Left lobe of liver (tissue), 2 donors: ENCODE results near the gene FAM83F. TPM values are rescaled to one million over a fixed set of nuclear protein-coding genes. Genes with fewer than 3 reads are reported as not detected.

Experiments
- ATAC-seq: fragments of 200-7000 bp; cut with Tn5 transposase; one replicate; pipeline ENCODE4 v1.9.1; 2020; ENCODE audit warnings: mild to moderate bottlenecking, moderate library complexity
- DNase-seq: peaks from one replicate; pipeline ENCODE4 v3.0.0-alpha.2; 2020; ENCODE audit warnings: low spot score
- total RNA-seq: library from RNA; stranded (reverse); gene quantifications from one replicate; pipeline ENCODE4 v1.2.1, GENCODE V29; 2021
- donor health status: DM: no; HTN: no; CAD: no; lungs with moderate emphysema.
- donor health status: DM: no; HTN: yes; CAD: no.

The FAM83F gene
- total RNA-seq, 1 donor from 2014 or later: 6.6 TPM

GRCh38 chr22:40033586-40034380 lies 39.0 kb downstream of the FAM83F start:
- DNase-seq: peak; percentile 43
- no peak for ATAC-seq

- no peak for ATAC-seq
- peak; percentile 40 for DNase-seq
These were observed 40.6 kb downstream of the FAM83F start for GRCh38 chr22:40035351-40035750.

GRCh38 chr22:40036126-40036525 lies 41.4 kb downstream of the FAM83F start:
- ATAC-seq: no peak
- no peak for DNase-seq

GRCh38 chr22:40036591-40037225 lies 42.0 kb downstream of the FAM83F start:
- peak; percentile 91 for ATAC-seq

DNA sequence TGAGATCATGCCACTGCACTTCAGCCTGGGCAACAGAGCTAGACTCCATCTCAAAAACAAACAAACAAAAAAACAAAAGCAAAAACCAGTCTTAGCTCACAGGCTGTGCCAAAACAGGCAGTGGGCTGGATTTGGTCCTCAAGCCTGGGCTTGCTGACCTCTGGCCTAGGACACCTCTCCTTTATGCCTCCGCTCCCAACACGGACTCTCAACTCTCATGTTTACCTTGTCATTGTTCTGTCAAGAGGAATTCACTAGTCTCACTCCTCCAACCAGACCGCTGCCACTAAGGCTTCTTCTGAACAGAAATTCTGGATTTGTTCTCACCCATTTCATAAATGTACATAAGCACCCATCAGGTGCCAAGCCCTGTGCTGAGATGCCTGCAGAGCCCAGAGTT lies 42.6 kb downstream of the FAM83F start:
- DNase-seq: no peak
- no peak for ATAC-seq

More at GRCh38 chr22:40036591-40037225, 42.0 kb downstream of the FAM83F start:
- peak; percentile 64 for DNase-seq

DNA sequence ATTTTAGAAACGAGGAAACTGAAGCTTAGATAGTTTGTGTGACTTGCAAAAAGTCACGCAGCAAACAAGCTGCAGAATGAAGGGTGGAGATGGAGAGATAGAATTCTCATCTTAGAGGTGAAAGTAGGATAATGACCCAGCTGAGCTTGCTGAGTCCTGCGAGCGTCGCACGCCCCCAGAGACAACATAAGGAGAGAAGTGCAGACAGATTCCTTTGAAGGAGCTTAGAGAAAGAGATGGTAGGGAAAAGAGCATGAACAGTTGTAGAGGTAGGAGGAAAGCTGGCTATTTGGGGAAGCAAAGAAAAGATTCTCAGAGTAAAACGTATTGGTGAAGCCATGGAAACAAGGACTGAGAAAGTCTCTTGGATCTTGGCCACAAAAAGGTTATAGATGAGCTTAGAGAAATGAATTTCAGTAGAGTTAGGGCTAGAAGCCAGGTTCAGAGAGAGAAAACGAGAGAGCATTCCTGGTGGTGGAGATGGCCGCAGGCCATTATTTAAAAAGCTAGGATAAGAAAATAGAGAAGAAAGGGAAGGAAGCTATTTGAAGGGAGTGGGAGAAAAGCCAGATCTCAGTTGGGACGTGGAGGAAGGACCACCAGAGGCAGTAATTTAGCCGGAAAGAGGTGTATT lies 44.8 kb downstream of the FAM83F start:
- no peak for ATAC-seq
- DNase-seq: no peak

DNA sequence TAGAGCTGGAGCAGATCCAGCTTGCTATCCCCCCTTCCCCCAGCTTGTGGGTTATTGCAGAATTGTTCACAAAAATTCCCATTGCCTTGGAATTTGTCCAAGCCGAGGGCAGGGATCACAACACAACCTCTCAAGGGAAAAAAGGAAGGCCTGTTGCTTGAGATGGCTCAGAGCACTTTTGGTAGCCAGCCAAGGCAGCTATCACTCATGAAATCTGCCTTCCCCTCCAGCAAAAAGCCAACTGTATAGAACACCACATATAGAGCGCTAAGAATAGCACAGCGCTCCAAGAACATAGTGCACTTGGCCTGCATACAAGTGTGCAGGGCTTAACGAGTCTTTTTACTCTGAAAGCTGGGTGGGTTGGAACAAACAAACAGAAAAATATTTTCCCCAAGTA lies 46.2 kb downstream of the FAM83F start:
- no peak for DNase-seq

DNA sequence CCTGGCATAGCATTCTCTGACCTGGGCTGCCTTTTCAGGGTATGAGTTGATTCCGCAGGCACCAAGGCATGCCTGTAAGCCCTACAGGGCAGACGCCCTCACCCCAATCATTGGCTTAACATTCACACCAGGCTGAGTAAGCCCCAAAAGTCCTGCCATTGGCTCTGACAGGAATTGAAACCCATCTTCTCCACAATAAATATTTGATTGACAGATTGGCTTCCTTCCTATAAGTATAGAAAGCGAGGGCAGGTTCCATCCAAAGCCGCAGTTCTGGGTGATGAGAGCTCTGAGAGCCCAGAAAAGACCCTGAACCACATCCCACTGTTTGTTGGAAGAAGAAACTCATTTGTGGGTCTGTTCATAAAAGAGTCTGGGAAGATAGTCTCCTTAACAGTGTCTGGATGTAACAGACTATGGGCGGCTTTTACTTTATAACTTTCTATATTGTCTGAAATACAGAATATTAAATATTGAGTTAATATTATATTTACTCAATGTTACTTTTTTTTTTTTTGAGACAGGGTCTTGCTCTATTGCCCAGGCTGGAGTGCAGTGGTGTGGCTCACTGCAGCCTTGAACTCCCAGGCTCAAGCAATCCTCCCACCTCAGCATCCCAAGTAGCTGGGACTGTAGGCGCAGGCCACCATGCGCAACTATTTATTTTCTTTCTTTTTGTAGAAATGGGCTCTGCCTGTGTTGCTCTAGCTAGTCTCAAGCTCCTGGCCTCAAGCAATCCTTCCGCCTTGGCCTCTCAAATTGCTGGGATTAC lies 46.8 kb downstream of the FAM83F start:
- DNase-seq (no peak), ATAC-seq (no peak)

More for the DNA sequence above, 46.2 kb downstream of the FAM83F start:
- no peak for ATAC-seq

GRCh38 chr22:40042312-40042711 lies 47.6 kb downstream of the FAM83F start:
- no peak for DNase-seq
- ATAC-seq: no peak

DNA sequence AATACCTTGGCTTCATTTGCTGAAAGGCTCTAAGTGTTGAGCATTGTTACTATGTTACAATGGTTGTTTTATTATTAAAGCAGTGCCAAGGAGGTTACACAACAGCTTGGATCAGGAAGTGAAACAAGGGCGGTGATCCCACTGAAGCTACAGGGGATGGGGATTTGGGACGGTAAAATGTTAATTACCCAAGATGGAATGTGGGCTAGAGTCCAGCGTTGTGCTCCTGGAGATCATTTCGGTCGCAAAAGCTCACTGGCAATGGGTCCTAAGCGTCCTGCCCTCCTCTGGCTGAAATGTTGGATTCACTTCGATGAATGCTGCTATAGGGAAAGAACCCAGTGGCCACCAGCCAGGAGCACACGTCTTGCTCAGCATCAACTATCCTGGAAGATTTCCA lies 48.3 kb downstream of the FAM83F start:
- DNase-seq: peak; percentile 66
- ATAC-seq: peak; percentile 5

- ATAC-seq (no peak), DNase-seq (no peak)
These were observed 49.0 kb downstream of the FAM83F start for GRCh38 chr22:40043793-40044101.

DNA sequence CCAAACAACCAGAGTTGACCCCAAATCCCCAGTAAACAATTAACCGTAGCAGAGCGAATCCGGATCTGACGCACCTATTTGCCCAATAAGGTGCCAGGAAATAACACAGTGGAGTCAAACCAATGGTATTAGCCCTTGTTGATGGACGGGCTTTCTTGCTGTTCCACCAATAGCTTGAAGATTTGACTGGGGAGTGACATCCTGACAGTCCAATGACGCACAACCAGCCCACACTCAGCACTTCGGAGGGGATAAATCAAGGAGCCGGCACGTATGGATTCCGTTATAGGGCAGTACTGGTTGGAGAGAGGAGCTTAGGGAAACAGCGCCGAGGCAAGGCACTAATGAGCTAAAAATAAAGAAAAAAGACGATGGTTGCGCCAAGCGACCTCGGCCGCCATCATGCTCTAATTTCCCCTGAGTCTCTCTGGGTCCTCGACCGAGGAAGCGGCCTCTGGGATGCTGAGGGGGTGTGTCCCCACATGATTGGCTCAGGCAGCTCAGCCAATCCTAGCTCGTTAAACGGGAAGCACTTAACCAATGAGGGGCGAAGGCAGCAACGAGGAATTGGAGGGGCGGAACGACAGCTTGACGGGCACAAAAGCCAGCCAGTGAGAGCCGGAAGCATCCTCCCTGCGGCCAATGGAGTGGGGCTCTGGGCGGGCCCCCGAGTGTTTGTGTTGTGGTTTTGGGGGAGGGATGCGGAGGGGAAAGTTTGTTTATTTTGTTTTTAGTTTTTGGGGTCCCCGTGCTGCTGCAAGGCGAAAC lies 49.5 kb downstream of the FAM83F start:
- ATAC-seq (peak; percentile 84), DNase-seq (peak; percentile 98)

- ATAC-seq (peak; percentile 12), DNase-seq (peak; percentile 69)
These were observed 50.4 kb downstream of the FAM83F start for GRCh38 chr22:40044870-40045834.

DNA sequence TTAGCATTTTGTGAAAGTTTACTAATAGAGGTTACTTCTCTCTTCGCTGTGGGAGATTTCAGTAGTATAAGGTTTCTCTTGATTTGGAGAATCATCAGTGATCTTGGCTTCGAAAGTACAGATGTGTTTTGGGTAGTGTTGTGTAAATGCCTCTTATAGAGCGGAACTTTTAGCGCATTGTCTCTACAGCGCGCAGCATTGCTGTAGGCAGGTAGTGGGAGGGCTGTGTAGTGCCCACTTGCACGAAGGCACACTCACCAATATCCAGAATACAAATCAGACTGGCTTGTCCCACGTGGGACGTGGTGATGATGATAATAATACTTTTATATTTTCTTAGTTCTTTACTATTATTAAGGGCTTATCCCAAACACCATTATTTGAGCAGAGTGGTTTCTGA lies 51.4 kb downstream of the FAM83F start:
- no peak for DNase-seq
- no peak for ATAC-seq

DNA sequence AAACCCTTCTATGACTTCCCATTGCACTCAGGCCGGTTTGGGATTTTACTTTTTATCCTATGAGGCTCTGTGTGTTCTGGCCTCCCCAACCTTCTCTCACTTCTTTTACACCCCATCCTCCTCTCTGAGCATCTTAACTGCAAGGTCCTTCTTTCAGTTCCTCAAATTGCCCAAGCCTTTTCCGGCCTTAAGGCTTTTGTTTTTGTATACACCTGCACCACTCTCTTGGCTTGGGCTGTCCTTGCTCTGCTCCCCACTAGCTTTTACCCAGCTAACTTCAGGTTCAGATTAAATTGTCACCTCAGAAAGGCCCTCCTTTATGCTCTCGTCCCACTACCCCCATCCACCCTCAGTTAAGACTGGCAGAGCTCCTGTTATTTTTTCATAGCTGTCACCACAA lies 55.5 kb downstream of the FAM83F start:
- no peak for DNase-seq
- no peak for ATAC-seq

- no peak for ATAC-seq
- DNase-seq: no peak
These were observed 56.6 kb downstream of the FAM83F start for GRCh38 chr22:40051322-40051721.

DNA sequence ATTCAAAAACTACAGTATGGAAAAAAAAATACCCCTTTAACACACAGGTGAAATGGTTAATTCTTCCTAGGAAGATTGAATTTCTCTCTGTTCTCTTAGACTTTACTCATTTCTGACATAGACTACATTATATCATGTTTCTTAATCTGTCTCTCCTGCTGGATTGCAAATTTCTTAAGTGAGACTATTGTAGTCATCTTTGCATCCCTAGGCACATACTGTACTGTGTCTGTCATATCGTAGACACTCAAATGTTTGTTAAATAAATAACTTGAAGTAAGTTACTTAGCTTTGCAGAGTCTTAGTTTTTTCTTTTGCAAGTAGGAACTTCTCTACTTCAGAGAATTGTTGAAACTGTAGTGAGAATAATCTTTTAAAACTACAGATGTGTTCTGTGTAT lies 58.7 kb downstream of the FAM83F start:
- ATAC-seq (no peak), DNase-seq (no peak)

DNA sequence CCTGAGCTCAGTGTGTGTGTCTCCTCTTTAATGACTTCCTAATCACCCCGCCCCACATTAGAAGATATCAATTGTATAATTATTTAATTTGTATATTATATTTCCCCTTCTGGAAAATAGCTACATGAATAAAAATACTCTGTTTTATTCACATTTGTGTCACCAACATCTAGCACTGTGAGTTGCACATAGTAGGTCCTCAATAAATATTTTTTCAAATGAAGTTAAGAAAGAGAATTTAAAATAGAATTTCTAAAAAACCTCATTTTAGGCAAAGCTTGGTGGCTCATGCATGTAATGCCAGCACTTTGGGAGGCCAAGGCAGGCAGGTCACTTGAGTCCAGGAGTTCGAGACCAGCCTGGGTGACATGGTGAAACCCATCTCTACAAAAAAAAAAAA lies 59.7 kb downstream of the FAM83F start:
- no peak for ATAC-seq
- DNase-seq: no peak

- ATAC-seq: no peak
- no peak for DNase-seq
These were observed 60.6 kb downstream of the FAM83F start for GRCh38 chr22:40055143-40055883.
